IMR-90 (cell line): ENCODE measurements around the gene ELK3. TPM values are rescaled to one million over a fixed set of nuclear protein-coding genes. Genes with fewer than 3 reads are reported as not detected.

Experiments used
- ATAC-seq: fragments of 200-7000 bp; cut with Tn5 transposase; 2 replicates; pipeline ENCODE4 v1.9.1; 2020; ENCODE audit warnings: low read depth, mild to moderate bottlenecking, moderate library complexity
- BruUV-seq: library from RNA; stranded (reverse); fragments of 400-500 nt; replicated peaks from 2 replicates; lab custom pipeline; 2021; lab: Mats Ljungman, UMichigan
- CTCF ChIA-PET: fragments of 300-600 bp; formaldehyde crosslinking; extraction: SDS; loops from one replicate; lab custom pipeline; 2021; ENCODE audit warnings: antibody characterized with exemption; lab: Yijun Ruan, JAX
- POLR2A ChIA-PET: fragments of 300-600 bp; sonication (Branson Sonifier 250); formaldehyde crosslinking; loops from one replicate; lab custom pipeline; 2022; ENCODE audit warnings: antibody characterized with exemption; ENCODE audit not compliant: unreplicated experiment; lab: Charles Lee
- DNase-seq: peaks from one replicate; pipeline ENCODE4 v3.0.0; 2013
- H2AFZ ChIP-seq: replicated peaks from 2 replicates; pipeline ENCODE3; 2013; ENCODE audit warnings: low read length, mild to moderate bottlenecking; ENCODE audit not compliant: poor library complexity
- H2AK5ac ChIP-seq: 2 replicates; pipeline ENCODE4 v1.6.1; 2013; ENCODE audit warnings: low read depth, low read length, inconsistent platforms
- H2AK9ac ChIP-seq: replicated peaks from 2 replicates; pipeline ENCODE3; 2013; ENCODE audit warnings: mild to moderate bottlenecking, low read depth, low read length, moderate library complexity; ENCODE audit not compliant: poor library complexity
- H2BK120ac ChIP-seq: 2 replicates; pipeline ENCODE4 v1.6.1; 2013; ENCODE audit warnings: low read depth, low read length, inconsistent platforms
- H2BK15ac ChIP-seq: 3 replicates; pipeline ENCODE4 v1.6.1; 2013; ENCODE audit warnings: low read depth, low read length, inconsistent platforms
- H2BK20ac ChIP-seq: 2 replicates; pipeline ENCODE4 v1.6.1; 2013; ENCODE audit warnings: low read depth, mild to moderate bottlenecking, inconsistent platforms, low read length, moderate library complexity
- H2BK5ac ChIP-seq: 2 replicates; pipeline ENCODE4 v1.6.1; 2013; ENCODE audit warnings: mild to moderate bottlenecking, low read depth, low read length, inconsistent platforms; ENCODE audit not compliant: poor library complexity, severe bottlenecking
- H3K14ac ChIP-seq: replicated peaks from 2 replicates; pipeline ENCODE4 v1.6.1; 2013; ENCODE audit warnings: low read depth, low read length, inconsistent platforms
- H3K18ac ChIP-seq: 2 replicates; pipeline ENCODE4 v1.6.1; 2013; ENCODE audit warnings: low read depth, low read length, control low read depth
- H3K23ac ChIP-seq: 2 replicates; pipeline ENCODE4 v1.6.1; 2013; ENCODE audit warnings: low read depth, low read length, inconsistent platforms
- H3K27ac ChIP-seq: 2 replicates; pipeline ENCODE4 v1.5.1; 2013; ENCODE audit warnings: mild to moderate bottlenecking, control low read depth, low read length; ENCODE audit not compliant: insufficient read depth
- H3K27me3 ChIP-seq: 2 replicates; pipeline ENCODE4 v1.6.1; 2013; ENCODE audit warnings: low read length; ENCODE audit not compliant: control insufficient read depth, insufficient read depth
- H3K36me3 ChIP-seq: 2 replicates; pipeline ENCODE4 v1.6.1; 2013; ENCODE audit warnings: low read length, mixed read lengths; ENCODE audit not compliant: control insufficient read depth, insufficient read depth
- H3K4ac ChIP-seq: 2 replicates; pipeline ENCODE4 v1.6.1; 2013; ENCODE audit warnings: low read depth, low read length, inconsistent platforms
- H3K4me1 ChIP-seq: 2 replicates; pipeline ENCODE4 v1.6.1; 2013; ENCODE audit warnings: low read length, mixed read lengths; ENCODE audit not compliant: control insufficient read depth, insufficient read depth
- H3K4me2 ChIP-seq: 2 replicates; pipeline ENCODE4 v1.6.1; 2013; ENCODE audit warnings: low read depth, mild to moderate bottlenecking, control low read depth, low read length, moderate library complexity
- H3K4me3 ChIP-seq: 2 replicates; pipeline ENCODE4 v1.5.1; 2013; ENCODE audit warnings: low read depth, mild to moderate bottlenecking, control low read depth, low read length, moderate library complexity; ENCODE audit not compliant: insufficient read depth
- H3K56ac ChIP-seq: 2 replicates; pipeline ENCODE4 v1.6.1; 2013; ENCODE audit warnings: low read length, inconsistent platforms; ENCODE audit not compliant: insufficient read depth; ENCODE audit errors: extremely low read depth
- H3K79me1 ChIP-seq, 2 experiments: 2 replicates each; pipeline ENCODE4 v1.6.1; 2013; ENCODE audit warnings: low read length in 2 of 2, inconsistent platforms in 1 of 2, low read depth in 1 of 2
- H3K9ac ChIP-seq: 2 replicates; pipeline ENCODE4 v1.6.1; 2013; ENCODE audit warnings: low read depth, low read length, control low read depth
- H3K9me1 ChIP-seq: 2 replicates; pipeline ENCODE4 v1.6.1; 2013; ENCODE audit warnings: low read length, inconsistent platforms; ENCODE audit not compliant: insufficient read depth
- H3K9me3 ChIP-seq: 2 replicates; pipeline ENCODE4 v1.6.1; 2013; ENCODE audit warnings: low read length; ENCODE audit not compliant: control insufficient read depth, insufficient read depth
- H4K20me1 ChIP-seq: 2 replicates; pipeline ENCODE4 v1.6.1; 2013; ENCODE audit warnings: low read length, inconsistent platforms; ENCODE audit not compliant: insufficient read depth
- H4K5ac ChIP-seq: 2 replicates; pipeline ENCODE4 v1.6.1; 2013; ENCODE audit warnings: mild to moderate bottlenecking, low read depth, low read length, control low read depth
- H4K8ac ChIP-seq, 2 experiments: 2 replicates each; pipeline ENCODE4 v1.6.1; 2013; ENCODE audit warnings: low read depth in 2 of 2, low read length in 2 of 2, control low read depth in 1 of 2, inconsistent platforms in 1 of 2
- H4K91ac ChIP-seq: 2 replicates; pipeline ENCODE4 v1.6.1; 2013; ENCODE audit warnings: low read depth, low read length, inconsistent platforms; ENCODE audit not compliant: insufficient read depth
- BHLHE40 ChIP-seq: fragments of 150-350 bp; IDR thresholded peaks from 2 replicates; pipeline ENCODE4 v1.6.1; 2016; ENCODE audit warnings: mild to moderate bottlenecking, low read depth, low read length
- CEBPB ChIP-seq: IDR thresholded peaks from 2 replicates; pipeline ENCODE4 v1.6.1; 2012; ENCODE audit warnings: low read depth, low read length, improper control_type of control experiment
- CHD1 ChIP-seq: IDR thresholded peaks from 2 replicates; pipeline ENCODE4 v1.6.1; 2012; ENCODE audit warnings: low read depth, low read length, improper control_type of control experiment
- FOS ChIP-seq: fragments of 150-350 bp; IDR thresholded peaks from 2 replicates; pipeline ENCODE4 v1.6.1; 2016; ENCODE audit warnings: low read depth, low read length
- MAFK ChIP-seq: IDR thresholded peaks from 2 replicates; pipeline ENCODE4 v1.6.1; 2012; ENCODE audit warnings: low read depth, low read length, improper control_type of control experiment
- MAZ ChIP-seq: IDR thresholded peaks from 2 replicates; pipeline ENCODE4 v1.6.1; 2012; ENCODE audit warnings: low read depth, mild to moderate bottlenecking, low read length, improper control_type of control experiment, moderate library complexity, borderline replicate concordance
- MXI1 ChIP-seq: IDR thresholded peaks from 2 replicates; pipeline ENCODE4 v1.6.1; 2012; ENCODE audit warnings: low read depth, mild to moderate bottlenecking, low read length, moderate library complexity, borderline replicate concordance
- NFE2L2 ChIP-seq: fragments of 150-350 bp; IDR thresholded peaks from 2 replicates; pipeline ENCODE4 v1.6.1; 2016; ENCODE audit warnings: low read depth, mild to moderate bottlenecking, low read length
- POLR2A ChIP-seq: IDR thresholded peaks from 2 replicates; pipeline ENCODE4 v1.6.1; 2012; ENCODE audit warnings: mild to moderate bottlenecking, low read depth, low read length
- RAD21 ChIP-seq: IDR thresholded peaks from 2 replicates; pipeline ENCODE4 v1.6.1; 2012; ENCODE audit warnings: low read length, improper control_type of control experiment
- RCOR1 ChIP-seq: IDR thresholded peaks from 2 replicates; pipeline ENCODE4 v1.6.1; 2012; ENCODE audit warnings: mild to moderate bottlenecking, low read length, improper control_type of control experiment; ENCODE audit not compliant: insufficient replicate concordance
- RFX5 ChIP-seq: IDR thresholded peaks from 2 replicates; pipeline ENCODE4 v1.8.0; 2012; ENCODE audit warnings: low read depth, mild to moderate bottlenecking, low read length, moderate library complexity
- SMC3 ChIP-seq: fragments of 150-350 bp; IDR thresholded peaks from 2 replicates; pipeline ENCODE4 v1.6.1; 2016; ENCODE audit warnings: low read depth, mild to moderate bottlenecking, antibody characterized with exemption, low read length, moderate library complexity
- WGBS, 2 experiments: methylation state at CpG; one replicate each; pipeline versions ENCODE4 v1.1.5 to v1.1.7; 2013; ENCODE audit warnings: missing lambda C conversion rate in 2 of 2; ENCODE audit not compliant: insufficient read length in 1 of 2; ENCODE audit errors: extremely low coverage in 2 of 2; 5-methylcytosine and 5-hydroxymethylcytosine counted together
- dilution Hi-C: fragments of 300-500 bp; cut with HindIII; formaldehyde crosslinking; loops from one replicate; pipeline ENCODE4 v1.14.3; 2018; ENCODE audit warnings: low sequenced_read_pairs; ENCODE audit not compliant: unreplicated experiment
- in situ Hi-C: fragments of 300-500 bp; cut with MboI; formaldehyde crosslinking; loops from 3 replicates; pipeline ENCODE4 v1.14.3; 2019; ENCODE audit warnings: low sequenced_read_pairs, inconsistent platforms, mixed read lengths
- intact Hi-C: fragments of 100-400 bp; cut with micrococcal nuclease; formaldehyde crosslinking; loops from 2 replicates; pipeline ENCODE4 v1.10.0; 2022
- polyA plus RNA-seq, 3 experiments: library from polyadenylated mRNA; depleted of rRNA; stranded (reverse); fragments of >200 nt; gene quantifications; 2 replicates each; pipeline ENCODE4 v1.2.3, GENCODE V29; 2012; ENCODE audit warnings: low replicate concordance in 1 of 3
- total RNA-seq: library from RNA; depleted of rRNA; stranded (reverse); fragments of >200 nt; gene quantifications from 2 replicates; pipeline ENCODE4 v1.2.3, GENCODE V29; 2012
- TF ChIP-seq, protein P1 (sequence below): fragments of 150-350 bp; IDR thresholded peaks from 2 replicates; pipeline ENCODE4 v1.6.1; 2016; ENCODE audit warnings: low read depth, mild to moderate bottlenecking, low read length, moderate library complexity, borderline replicate concordance
- TF ChIP-seq, protein P2 (sequence below): conservative IDR thresholded peaks from 2 replicates; pipeline ENCODE4 v1.5.1; 2012; ENCODE audit warnings: mild to moderate bottlenecking, low read depth, low read length, improper control_type of control experiment

ELK3 gene
- total and polyA plus RNA-seq, 2 of the 4 experiments (the other 2 are of a cell fraction), result 14.5 to 27.5 TPM

DNA sequence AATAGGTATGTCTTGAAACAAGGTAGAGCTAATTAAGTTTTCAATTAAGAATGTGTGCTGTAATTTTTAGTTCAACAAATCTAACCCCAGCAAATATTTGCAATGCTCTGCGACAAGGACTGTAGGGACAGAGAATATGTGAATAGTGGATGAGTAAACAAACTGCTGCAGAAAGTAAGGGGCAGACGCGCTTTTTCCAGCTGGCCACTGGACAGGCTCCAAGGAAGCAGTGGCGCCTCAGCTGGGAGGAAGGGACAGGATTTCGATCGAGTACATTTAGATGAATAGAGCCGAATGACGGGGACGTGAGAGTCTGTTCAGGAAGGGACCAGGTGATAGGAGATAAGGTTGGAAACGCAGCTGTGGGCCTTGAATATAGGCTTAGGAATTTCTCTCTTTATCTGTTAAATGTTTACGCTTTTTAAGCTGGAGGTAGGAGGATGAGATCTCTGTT lies 69.3 kb downstream of the ELK3 start:
- ChIA-PET POLR2A (no interaction called here), CTCF (interaction anchor here (1.0 kb wide), 1 partner anchor 9 kb away, joined by 5 read pairs; no protein-coding TSS in a partner anchor)
- dilution Hi-C loops, result no loop called here
- no peak overlapping the region; the same call in 1 of the 2 replicates for H3K23ac ChIP-seq
- H2BK5ac ChIP-seq, result no peak overlapping the region
- no peak overlapping the region for H2BK20ac ChIP-seq
- H3K36me3 ChIP-seq, result peaks cover 33% of the 10 kb centered on the region
- TF ChIP-seq MXI1 (no peak), RCOR1 (no peak), POLR2A (no peak), NFE2L2 (no peak), SMC3 (no peak), MAZ (no peak), CHD1 (no peak), BHLHE40 (no peak), MAFK (no peak), CEBPB (no peak), FOS (no peak), RAD21 (no peak), RFX5 (no peak)
- TF ChIP-seq, protein P1, sequence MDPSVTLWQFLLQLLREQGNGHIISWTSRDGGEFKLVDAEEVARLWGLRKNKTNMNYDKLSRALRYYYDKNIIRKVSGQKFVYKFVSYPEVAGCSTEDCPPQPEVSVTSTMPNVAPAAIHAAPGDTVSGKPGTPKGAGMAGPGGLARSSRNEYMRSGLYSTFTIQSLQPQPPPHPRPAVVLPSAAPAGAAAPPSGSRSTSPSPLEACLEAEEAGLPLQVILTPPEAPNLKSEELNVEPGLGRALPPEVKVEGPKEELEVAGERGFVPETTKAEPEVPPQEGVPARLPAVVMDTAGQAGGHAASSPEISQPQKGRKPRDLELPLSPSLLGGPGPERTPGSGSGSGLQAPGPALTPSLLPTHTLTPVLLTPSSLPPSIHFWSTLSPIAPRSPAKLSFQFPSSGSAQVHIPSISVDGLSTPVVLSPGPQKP, result no peak
- TF ChIP-seq, protein P2, sequence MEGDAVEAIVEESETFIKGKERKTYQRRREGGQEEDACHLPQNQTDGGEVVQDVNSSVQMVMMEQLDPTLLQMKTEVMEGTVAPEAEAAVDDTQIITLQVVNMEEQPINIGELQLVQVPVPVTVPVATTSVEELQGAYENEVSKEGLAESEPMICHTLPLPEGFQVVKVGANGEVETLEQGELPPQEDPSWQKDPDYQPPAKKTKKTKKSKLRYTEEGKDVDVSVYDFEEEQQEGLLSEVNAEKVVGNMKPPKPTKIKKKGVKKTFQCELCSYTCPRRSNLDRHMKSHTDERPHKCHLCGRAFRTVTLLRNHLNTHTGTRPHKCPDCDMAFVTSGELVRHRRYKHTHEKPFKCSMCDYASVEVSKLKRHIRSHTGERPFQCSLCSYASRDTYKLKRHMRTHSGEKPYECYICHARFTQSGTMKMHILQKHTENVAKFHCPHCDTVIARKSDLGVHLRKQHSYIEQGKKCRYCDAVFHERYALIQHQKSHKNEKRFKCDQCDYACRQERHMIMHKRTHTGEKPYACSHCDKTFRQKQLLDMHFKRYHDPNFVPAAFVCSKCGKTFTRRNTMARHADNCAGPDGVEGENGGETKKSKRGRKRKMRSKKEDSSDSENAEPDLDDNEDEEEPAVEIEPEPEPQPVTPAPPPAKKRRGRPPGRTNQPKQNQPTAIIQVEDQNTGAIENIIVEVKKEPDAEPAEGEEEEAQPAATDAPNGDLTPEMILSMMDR, result no peak
- ATAC-seq (peak; percentile 31), DNase-seq (peak; percentile 46)
- H4K91ac ChIP-seq, result no peak overlapping the region
- H3K9me1 ChIP-seq, result peaks cover 14% of the 10 kb centered on the region
- WGBS, 2 experiments, result 27% methylated on average over 6 of the region's 11 CpGs; no CpG with 5 or more reads in 1 of the 2 experiments
- peak overlapping the region; percentile 46; the same call in 1 of the 2 replicates for H3K27ac ChIP-seq
- no peak overlapping the region for H2BK15ac ChIP-seq
- peaks cover 39% of the 10 kb centered on the region for H4K20me1 ChIP-seq
- H3K14ac ChIP-seq, result peak overlapping the region; percentile 51; the same call in 1 of the 2 replicates
- H3K4ac ChIP-seq, result no peak overlapping the region
- peaks cover 36 to 64% of the 10 kb centered on the region in 2 experiments for H3K79me1 ChIP-seq
- no peak overlapping the region for H2AK9ac ChIP-seq
- H2BK120ac ChIP-seq, result no peak overlapping the region
- H3K9ac ChIP-seq, result no peak overlapping the region
- no TSS peak for BruUV-seq
- no peak overlapping the region for H2AK5ac ChIP-seq
- no peaks in the 10 kb centered on the region for H3K9me3 ChIP-seq
- intact Hi-C loops, result no loop called here
- H3K27me3 ChIP-seq, result no peaks in the 10 kb centered on the region
- peak overlapping the region; percentile 23; the same call in 1 of the 2 replicates for H3K4me2 ChIP-seq
- H2AFZ ChIP-seq, result no peak overlapping the region
- peaks cover 7% of the 10 kb centered on the region for H3K4me1 ChIP-seq
- H3K56ac ChIP-seq, result no peak overlapping the region; the same call in 1 of the 2 replicates
- no peak overlapping the region for H4K5ac ChIP-seq
- H3K18ac ChIP-seq, result no peak overlapping the region
- H3K4me3 ChIP-seq, result no peak overlapping the region
- in situ Hi-C loops, result no loop called here
- peak overlapping the region in 1 of 2 experiments; percentile 63; a peak in 1 of 4 replicates for H4K8ac ChIP-seq
